ENCODE data around the gene PRR33. TPM values are rescaled to one million over a fixed set of nuclear protein-coding genes. Genes with fewer than 3 reads are reported as not detected.

PRR33 gene
- total and polyA plus RNA-seq, 2 donors (not counting 1 experiment from before 2014, with no cell fraction given), result not detected

DNA sequence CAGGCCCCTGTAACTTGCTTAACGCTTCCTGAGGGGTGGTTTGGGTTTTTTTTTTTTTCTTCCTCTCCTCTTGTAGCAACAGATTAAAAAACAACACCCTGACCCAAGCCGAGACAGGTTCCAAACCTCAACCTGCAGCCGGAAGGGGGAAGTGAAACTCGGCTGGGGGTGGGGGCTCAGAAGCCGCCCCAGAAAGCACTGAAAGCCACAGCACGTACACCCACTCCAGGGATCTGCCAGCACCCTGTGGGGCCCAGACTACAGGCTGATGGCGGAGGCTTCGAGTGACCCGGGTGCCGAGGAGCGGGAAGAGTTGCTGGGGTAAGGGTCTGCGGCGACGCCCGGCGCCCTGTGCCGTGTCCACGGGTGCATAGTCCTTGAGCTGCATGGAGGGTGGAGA is 38.8 kb downstream of the PRR33 start, which contains the start of gene LSP1:
TSS of gene LSP1 (plus strand) at position 208 of the 400 bp plus-strand sequence. CDS start at position 269, 61 bp downstream.
- TF ChIP-seq, protein P1, sequence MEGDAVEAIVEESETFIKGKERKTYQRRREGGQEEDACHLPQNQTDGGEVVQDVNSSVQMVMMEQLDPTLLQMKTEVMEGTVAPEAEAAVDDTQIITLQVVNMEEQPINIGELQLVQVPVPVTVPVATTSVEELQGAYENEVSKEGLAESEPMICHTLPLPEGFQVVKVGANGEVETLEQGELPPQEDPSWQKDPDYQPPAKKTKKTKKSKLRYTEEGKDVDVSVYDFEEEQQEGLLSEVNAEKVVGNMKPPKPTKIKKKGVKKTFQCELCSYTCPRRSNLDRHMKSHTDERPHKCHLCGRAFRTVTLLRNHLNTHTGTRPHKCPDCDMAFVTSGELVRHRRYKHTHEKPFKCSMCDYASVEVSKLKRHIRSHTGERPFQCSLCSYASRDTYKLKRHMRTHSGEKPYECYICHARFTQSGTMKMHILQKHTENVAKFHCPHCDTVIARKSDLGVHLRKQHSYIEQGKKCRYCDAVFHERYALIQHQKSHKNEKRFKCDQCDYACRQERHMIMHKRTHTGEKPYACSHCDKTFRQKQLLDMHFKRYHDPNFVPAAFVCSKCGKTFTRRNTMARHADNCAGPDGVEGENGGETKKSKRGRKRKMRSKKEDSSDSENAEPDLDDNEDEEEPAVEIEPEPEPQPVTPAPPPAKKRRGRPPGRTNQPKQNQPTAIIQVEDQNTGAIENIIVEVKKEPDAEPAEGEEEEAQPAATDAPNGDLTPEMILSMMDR (conservative IDR thresholded peaks at IDR 0.05 in 1 of 2, IDR thresholded peaks at IDR 0.05 in 1 of 2; ENCODE audit: low read depth in 1 of 2, low read length in 2 of 2), result no peak
- TF ChIP-seq EZH2 (IDR thresholded peaks at IDR 0.05; ENCODE audit: low read length, missing control alignments), result no peak
- H3K36me3 ChIP-seq (ENCODE audit: control insufficient read depth, insufficient read depth, low read length), result no peaks in the 10 kb centered on the region
- no peak within 1 kb of the TSS for H3K4me3 ChIP-seq (replicated peaks in 1 of 4; ENCODE audit: control extremely low read depth in 1 of 4, insufficient read depth in 1 of 4, low read depth in 3 of 4, low read length in 4 of 4)
- H4K20me1 ChIP-seq (ENCODE audit: control insufficient read depth, extremely low read depth, insufficient read depth, low read length), result no peaks in the 10 kb centered on the region
- H3K9ac ChIP-seq (ENCODE audit: insufficient read depth, low read length), result no peak within 1 kb of the TSS
- no peaks in the 10 kb centered on the region for H3K79me2 ChIP-seq (ENCODE audit: control insufficient read depth, insufficient read depth, low read length)
- H3K4me1 ChIP-seq (ENCODE audit: control insufficient read depth, extremely low read depth, insufficient read depth, low read length), result no peaks in the 10 kb centered on the region
- H3K9me3 ChIP-seq (ENCODE audit: control insufficient read depth, insufficient read depth, low read depth, low read length), result no peaks in the 10 kb centered on the region
- H3K27me3 ChIP-seq (ENCODE audit: control insufficient read depth, insufficient read depth, low read length), result no peaks in the 10 kb centered on the region
- DNase-seq (ENCODE audit: low read depth in 2 of 2), result no peak
- no peak within 1 kb of the TSS for H3K27ac ChIP-seq (ENCODE audit: insufficient read depth, low read length)
- H2AFZ ChIP-seq (ENCODE audit: low read length), result no peak within 1 kb of the TSS
- H3K4me2 ChIP-seq (ENCODE audit: extremely low read depth, insufficient read depth, low read length), result no peak within 1 kb of the TSS

- Histone ChIP-seq H3K79me2 (ENCODE audit: control insufficient read depth, insufficient read depth, low read length) (no peaks in the 10 kb centered on the region), H3K9ac (ENCODE audit: insufficient read depth, low read length) (no peak overlapping the region), H3K4me2 (ENCODE audit: extremely low read depth, insufficient read depth, low read length) (no peak overlapping the region), H3K9me3 (ENCODE audit: control insufficient read depth, insufficient read depth, low read depth, low read length) (no peaks in the 10 kb centered on the region), H2AFZ (ENCODE audit: low read length) (no peak overlapping the region), H3K36me3 (ENCODE audit: control insufficient read depth, insufficient read depth, low read length) (no peaks in the 10 kb centered on the region), H3K27me3 (ENCODE audit: control insufficient read depth, insufficient read depth, low read length) (no peaks in the 10 kb centered on the region), H3K4me3 (replicated peaks in 1 of 4; ENCODE audit: control extremely low read depth in 1 of 4, insufficient read depth in 1 of 4, low read depth in 3 of 4, low read length in 4 of 4) (no peak overlapping the region), H4K20me1 (ENCODE audit: control insufficient read depth, extremely low read depth, insufficient read depth, low read length) (no peaks in the 10 kb centered on the region), H3K27ac (ENCODE audit: insufficient read depth, low read length) (no peak overlapping the region), H3K4me1 (ENCODE audit: control insufficient read depth, extremely low read depth, insufficient read depth, low read length) (no peaks in the 10 kb centered on the region)
- DNase-seq (ENCODE audit: low read depth in 2 of 2), result no peak
- TF ChIP-seq, protein P1 (conservative IDR thresholded peaks at IDR 0.05 in 1 of 2, IDR thresholded peaks at IDR 0.05 in 1 of 2; ENCODE audit: low read depth in 1 of 2, low read length in 2 of 2), result no peak
- no peak for TF ChIP-seq EZH2 (IDR thresholded peaks at IDR 0.05; ENCODE audit: low read length, missing control alignments)
Observed at GRCh38 chr11:1852271-1852876, 39.3 kb downstream of the PRR33 start.

- Histone ChIP-seq H3K4me2 (ENCODE audit: extremely low read depth, insufficient read depth, low read length) (no peak overlapping the region), H2AFZ (ENCODE audit: low read length) (no peak overlapping the region), H3K4me3 (replicated peaks in 1 of 4; ENCODE audit: control extremely low read depth in 1 of 4, insufficient read depth in 1 of 4, low read depth in 3 of 4, low read length in 4 of 4) (no peak overlapping the region), H3K36me3 (ENCODE audit: control insufficient read depth, insufficient read depth, low read length) (no peaks in the 10 kb centered on the region), H3K27ac (ENCODE audit: insufficient read depth, low read length) (no peak overlapping the region), H3K27me3 (ENCODE audit: control insufficient read depth, insufficient read depth, low read length) (no peaks in the 10 kb centered on the region), H3K4me1 (ENCODE audit: control insufficient read depth, extremely low read depth, insufficient read depth, low read length) (no peaks in the 10 kb centered on the region), H3K9me3 (ENCODE audit: control insufficient read depth, insufficient read depth, low read depth, low read length) (no peaks in the 10 kb centered on the region), H3K9ac (ENCODE audit: insufficient read depth, low read length) (no peak overlapping the region), H4K20me1 (ENCODE audit: control insufficient read depth, extremely low read depth, insufficient read depth, low read length) (no peaks in the 10 kb centered on the region), H3K79me2 (ENCODE audit: control insufficient read depth, insufficient read depth, low read length) (no peaks in the 10 kb centered on the region)
- DNase-seq (ENCODE audit: low read depth in 2 of 2), result no peak
- no peak for TF ChIP-seq EZH2 (IDR thresholded peaks at IDR 0.05; ENCODE audit: low read length, missing control alignments)
- TF ChIP-seq, protein P1 (conservative IDR thresholded peaks at IDR 0.05 in 1 of 2, IDR thresholded peaks at IDR 0.05 in 1 of 2; ENCODE audit: low read depth in 1 of 2, low read length in 2 of 2), result no peak
Observed at GRCh38 chr11:1851468-1852180, 40.1 kb downstream of the PRR33 start.

All from fibroblast of lung (primary cell).